ENCODE measurements around the gene SART1.

DNA sequence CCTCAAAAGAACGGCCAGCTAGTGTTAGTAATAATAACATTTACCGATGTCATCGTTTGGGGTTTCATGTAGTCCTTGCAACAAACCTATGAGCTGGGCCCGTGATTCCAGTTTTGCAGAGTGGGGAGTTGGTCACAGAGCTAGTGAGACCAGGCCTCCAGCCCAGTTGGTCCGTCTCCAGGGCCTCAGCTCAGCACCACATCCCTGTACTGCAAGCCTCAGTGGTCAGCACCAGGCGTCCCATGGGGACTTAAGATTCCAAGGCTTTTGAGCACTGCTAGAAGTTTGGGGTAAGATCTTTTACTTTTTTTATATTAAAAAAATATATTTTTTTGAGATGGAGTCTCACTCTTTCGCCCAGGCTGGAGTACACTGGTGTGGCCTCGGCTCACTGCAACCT, 17.3 kb upstream of the SART1 start:
- no peak for TF ChIP-seq YY1 (IDR thresholded peaks at IDR 0.05; ENCODE audit: insufficient read depth, insufficient read length)
- no peak for TF ChIP-seq ZNF274 (IDR thresholded peaks at IDR 0.05; ENCODE audit: low read depth, low read length)
- no peak for TF ChIP-seq SUZ12 (IDR thresholded peaks at IDR 0.05; ENCODE audit: extremely low read depth, insufficient read depth, insufficient read length)

All from NT2/D1 (cell line).